ENCODE results near the gene DISP1.

GRCh38 chr1:222833356-222833876, 18.6 kb downstream of the DISP1 start:
- TF ChIP-seq POLR2AphosphoS5 (IDR thresholded peaks at IDR 0.05; ENCODE audit: borderline replicate concordance, low read depth, low read length), result no peak
- TF ChIP-seq FOXP2 (optimal IDR thresholded peaks at IDR 0.05; ENCODE audit: control extremely low read depth, extremely low read length, insufficient read depth), result no peak
